NB4 (cell line): Measurements from ENCODE around the gene TXNDC9.
"Not testable (repeated sequence)": the region's sequence is repeated elsewhere in the genome, so short reads cannot be mapped to it uniquely, and the experiment has no call there.

Experiments
- DNase-seq: peaks from one replicate; pipeline ENCODE4 v3.0.0; 2010; ENCODE audit warnings: low read depth
- H3K4me3 ChIP-seq: one replicate; pipeline ENCODE4 v1.5.1; 2011; ENCODE audit warnings: mild to moderate bottlenecking, low read depth, low read length, moderate library complexity
- MYC ChIP-seq: IDR thresholded peaks from 2 replicates; pipeline ENCODE4 v1.6.1; 2011; ENCODE audit warnings: low read depth, low read length
- POLR2A ChIP-seq: IDR thresholded peaks from 2 replicates; pipeline ENCODE4 v1.6.1; 2011; ENCODE audit warnings: mild to moderate bottlenecking; ENCODE audit not compliant: insufficient read length; ENCODE audit errors: extremely low read depth
- TF ChIP-seq, protein P1 (sequence below): IDR thresholded peaks from one replicate; pipeline ENCODE4 v1.5.1; 2012; ENCODE audit warnings: low read depth, low read length
- TF ChIP-seq, protein P2 (sequence below): IDR thresholded peaks from 2 replicates; pipeline ENCODE4 v1.6.1; 2011; ENCODE audit warnings: low read depth, low read length

TXNDC9 gene

DNA sequence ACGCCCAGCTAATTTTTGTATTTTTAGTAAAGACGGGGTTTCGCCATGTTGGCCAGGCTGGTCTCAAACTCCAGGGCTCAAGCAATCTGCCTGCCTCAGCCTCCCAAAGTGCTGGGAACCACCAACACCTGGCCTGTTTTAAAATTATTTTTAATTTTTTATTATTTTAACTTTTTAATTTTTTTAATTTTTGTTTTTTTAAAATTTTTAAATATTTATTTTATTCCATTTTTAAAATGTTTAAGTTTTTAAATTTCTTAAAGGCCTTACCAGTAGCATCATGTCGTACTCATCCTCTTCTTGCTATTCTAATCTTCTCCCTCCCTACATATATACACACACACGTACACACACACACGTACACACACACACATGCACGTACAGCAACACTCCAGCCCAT, 36.6 kb downstream of the TXNDC9 start:
- DNase-seq, result no peak
- TF ChIP-seq MYC, result no peak
- TF ChIP-seq, protein P1, sequence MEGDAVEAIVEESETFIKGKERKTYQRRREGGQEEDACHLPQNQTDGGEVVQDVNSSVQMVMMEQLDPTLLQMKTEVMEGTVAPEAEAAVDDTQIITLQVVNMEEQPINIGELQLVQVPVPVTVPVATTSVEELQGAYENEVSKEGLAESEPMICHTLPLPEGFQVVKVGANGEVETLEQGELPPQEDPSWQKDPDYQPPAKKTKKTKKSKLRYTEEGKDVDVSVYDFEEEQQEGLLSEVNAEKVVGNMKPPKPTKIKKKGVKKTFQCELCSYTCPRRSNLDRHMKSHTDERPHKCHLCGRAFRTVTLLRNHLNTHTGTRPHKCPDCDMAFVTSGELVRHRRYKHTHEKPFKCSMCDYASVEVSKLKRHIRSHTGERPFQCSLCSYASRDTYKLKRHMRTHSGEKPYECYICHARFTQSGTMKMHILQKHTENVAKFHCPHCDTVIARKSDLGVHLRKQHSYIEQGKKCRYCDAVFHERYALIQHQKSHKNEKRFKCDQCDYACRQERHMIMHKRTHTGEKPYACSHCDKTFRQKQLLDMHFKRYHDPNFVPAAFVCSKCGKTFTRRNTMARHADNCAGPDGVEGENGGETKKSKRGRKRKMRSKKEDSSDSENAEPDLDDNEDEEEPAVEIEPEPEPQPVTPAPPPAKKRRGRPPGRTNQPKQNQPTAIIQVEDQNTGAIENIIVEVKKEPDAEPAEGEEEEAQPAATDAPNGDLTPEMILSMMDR, result no peak
- TF ChIP-seq, protein P2, sequence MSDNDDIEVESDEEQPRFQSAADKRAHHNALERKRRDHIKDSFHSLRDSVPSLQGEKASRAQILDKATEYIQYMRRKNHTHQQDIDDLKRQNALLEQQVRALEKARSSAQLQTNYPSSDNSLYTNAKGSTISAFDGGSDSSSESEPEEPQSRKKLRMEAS, result no peak
- no peak for TF ChIP-seq POLR2A
- H3K4me3 ChIP-seq, result no peak overlapping the region

DNA sequence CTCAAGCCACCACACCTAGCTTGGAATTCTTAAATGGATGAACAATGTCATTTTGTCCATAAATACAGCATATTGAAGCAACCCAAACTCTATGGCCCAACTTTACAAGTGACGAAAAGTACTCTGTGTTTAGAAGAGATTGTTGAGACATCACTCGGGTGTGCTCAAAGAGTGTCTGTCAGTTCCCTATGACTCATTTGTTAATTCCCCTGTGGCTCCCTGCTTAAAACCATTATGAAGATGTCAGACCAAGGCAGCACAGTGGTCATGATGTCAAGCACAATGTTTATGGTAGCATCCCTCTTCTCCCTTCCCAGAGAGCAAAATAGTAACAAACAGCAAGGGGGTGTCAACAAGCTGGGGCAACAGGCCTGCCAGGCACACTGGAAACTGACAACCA, 38.1 kb downstream of the TXNDC9 start:
- TF ChIP-seq POLR2A (no peak), MYC (no peak)
- TF ChIP-seq, protein P1, result no peak
- TF ChIP-seq, protein P2, result no peak
- H3K4me3 ChIP-seq, result no peak overlapping the region
- DNase-seq, result peak; percentile 88

DNA sequence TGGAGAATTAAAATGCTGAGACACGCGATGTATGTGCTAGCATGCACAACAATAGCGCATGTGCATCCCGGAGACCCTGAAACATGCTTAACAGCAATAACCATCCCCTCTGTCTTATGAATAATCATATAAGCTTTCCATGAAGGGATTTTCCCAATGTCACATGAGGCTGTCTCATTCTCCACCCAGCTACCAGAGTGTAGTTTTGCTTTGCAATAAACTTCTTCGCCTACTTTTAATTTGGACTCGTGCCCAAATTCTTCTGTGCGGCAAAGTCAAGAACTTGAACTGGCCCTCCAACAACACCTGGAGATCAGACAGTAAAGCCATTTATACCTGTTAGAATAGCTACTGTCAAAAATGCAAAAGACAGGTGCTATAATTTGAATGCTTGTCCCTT, 50.6 kb downstream of the TXNDC9 start:
- TF ChIP-seq, protein P1, result no peak
- no peak for TF ChIP-seq MYC
- TF ChIP-seq, protein P2, result no peak
- TF ChIP-seq POLR2A, result no peak
- H3K4me3 ChIP-seq, result no peak overlapping the region
- DNase-seq, result no peak

DNA sequence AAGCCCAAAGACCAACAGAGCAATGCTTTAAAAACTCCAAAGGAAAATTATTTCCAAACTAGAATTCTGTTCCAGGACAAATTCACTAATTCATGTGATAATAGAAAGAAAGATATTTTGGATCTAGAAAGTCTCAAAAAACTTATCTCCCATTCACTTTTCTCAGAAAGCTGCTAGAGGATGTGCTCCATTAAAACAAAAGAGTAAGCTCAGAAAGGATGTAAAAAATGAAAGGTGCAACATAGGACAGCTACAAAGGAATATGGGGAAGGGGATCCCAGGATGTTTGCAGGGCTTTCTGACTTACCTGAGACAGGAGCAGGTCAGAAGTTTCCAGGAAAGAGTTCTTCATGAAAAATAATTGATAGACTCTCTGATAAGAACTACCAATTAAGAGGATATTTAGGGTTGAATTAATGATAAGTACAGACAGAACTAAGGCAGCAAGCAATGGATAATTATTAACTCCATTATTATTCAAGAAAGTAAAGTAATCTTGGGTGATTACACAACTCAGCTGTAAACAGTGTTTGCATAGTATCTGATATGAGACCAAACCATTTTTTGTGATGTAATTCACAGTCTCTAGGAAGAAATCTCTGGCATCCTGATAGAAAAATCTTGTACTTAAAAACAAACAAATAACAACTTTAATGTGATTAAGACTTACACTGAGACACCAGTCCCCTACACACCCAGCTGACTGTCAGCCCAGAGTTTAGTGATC, 56.0 kb downstream of the TXNDC9 start:
- TF ChIP-seq MYC (no peak), POLR2A (no peak)
- TF ChIP-seq, protein P1, result no peak
- TF ChIP-seq, protein P2, result no peak
- H3K4me3 ChIP-seq, result no peak overlapping the region
- DNase-seq, result no peak

DNA sequence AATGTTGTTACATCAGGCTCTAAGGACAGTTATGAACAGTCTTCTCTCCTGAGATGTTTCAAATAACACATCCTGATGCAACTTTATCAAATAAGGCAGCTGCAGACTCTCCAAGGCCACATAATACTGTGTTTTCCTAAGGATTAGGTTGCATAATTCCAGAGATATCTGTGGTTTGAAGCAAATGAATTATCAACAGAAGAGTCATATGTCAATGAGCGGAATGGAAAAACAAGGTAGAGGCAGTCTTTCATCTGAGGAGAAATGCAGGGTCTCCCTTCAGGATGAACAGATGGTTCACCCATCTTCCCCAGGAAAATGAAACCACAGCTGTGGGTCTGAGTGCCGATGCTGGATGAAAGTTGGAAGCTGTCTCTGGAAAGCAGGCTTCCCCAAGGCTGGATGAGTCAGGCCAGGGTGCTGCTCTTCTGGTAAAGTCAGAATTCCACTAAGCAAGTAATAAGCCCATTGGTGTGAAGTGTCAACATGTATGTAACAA, 57.3 kb downstream of the TXNDC9 start:
- DNase-seq, result no peak
- TF ChIP-seq MYC, result no peak
- TF ChIP-seq, protein P2, result no peak
- TF ChIP-seq, protein P1, result no peak
- no peak for TF ChIP-seq POLR2A

DNA sequence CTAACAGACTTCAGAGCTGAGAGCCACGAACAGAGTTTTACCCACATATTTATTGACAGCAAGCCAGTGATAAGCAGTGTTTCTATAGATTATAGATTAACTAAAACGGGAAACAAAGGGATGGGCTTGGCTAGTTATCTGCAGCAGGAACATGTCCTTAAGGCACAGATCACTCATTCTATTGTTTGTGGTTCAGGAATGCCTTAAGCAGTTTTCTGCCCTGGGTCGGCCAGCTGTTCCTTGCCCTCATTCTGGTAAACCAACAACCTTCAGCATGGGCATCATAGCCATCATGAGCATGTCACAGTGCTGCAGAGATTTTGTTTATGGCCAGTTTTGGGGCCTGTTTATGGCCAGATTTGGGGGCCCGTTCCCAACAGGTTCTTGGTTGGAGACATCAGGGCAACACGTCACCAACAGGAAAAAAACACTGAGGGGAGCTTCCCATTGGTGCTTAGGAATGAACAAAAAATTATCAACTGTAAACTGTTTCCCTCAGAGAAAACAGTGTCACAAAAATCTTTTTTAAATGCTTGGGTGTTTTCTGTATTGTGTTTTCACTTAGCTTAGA, 57.9 kb downstream of the TXNDC9 start:
- not testable (repeated sequence) for H3K4me3 ChIP-seq, DNase-seq

More for the DNA sequence above, 57.3 kb downstream of the TXNDC9 start:
- no peak overlapping the region for H3K4me3 ChIP-seq
